ENCODE data around the gene DPM1. TPM values are rescaled to one million over a fixed set of nuclear protein-coding genes. Genes with fewer than 3 reads are reported as not detected.

Gene DPM1
- total RNA-seq, 1 donor from 2014 or later = 39.8 TPM

- TF ChIP-seq, protein P1, sequence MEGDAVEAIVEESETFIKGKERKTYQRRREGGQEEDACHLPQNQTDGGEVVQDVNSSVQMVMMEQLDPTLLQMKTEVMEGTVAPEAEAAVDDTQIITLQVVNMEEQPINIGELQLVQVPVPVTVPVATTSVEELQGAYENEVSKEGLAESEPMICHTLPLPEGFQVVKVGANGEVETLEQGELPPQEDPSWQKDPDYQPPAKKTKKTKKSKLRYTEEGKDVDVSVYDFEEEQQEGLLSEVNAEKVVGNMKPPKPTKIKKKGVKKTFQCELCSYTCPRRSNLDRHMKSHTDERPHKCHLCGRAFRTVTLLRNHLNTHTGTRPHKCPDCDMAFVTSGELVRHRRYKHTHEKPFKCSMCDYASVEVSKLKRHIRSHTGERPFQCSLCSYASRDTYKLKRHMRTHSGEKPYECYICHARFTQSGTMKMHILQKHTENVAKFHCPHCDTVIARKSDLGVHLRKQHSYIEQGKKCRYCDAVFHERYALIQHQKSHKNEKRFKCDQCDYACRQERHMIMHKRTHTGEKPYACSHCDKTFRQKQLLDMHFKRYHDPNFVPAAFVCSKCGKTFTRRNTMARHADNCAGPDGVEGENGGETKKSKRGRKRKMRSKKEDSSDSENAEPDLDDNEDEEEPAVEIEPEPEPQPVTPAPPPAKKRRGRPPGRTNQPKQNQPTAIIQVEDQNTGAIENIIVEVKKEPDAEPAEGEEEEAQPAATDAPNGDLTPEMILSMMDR (IDR thresholded peaks at IDR 0.05) = no peak
- no peak overlapping the region for H3K4me3 Mint-ChIP-seq
- DNase-seq (no peak), ATAC-seq (ENCODE audit: low read depth) (no peak)
- H3K4me1 Mint-ChIP-seq = peaks cover 3% of the 10 kb centered on the region
- H3K27ac Mint-ChIP-seq = no peak overlapping the region
- CTCF ChIA-PET = interaction anchor here (2.2 to 5.9 kb wide), 3 partner anchors 10 to 323 kb away, joined by 7 to 50 read pairs (median 31); partner anchors contain the start of gene BCAS4
- H3K36me3 Mint-ChIP-seq (ENCODE audit: low read depth) = no peaks in the 10 kb centered on the region
- intact Hi-C loops (cut with micrococcal nuclease) = loop anchor here (10.0 kb wide), 1 partner anchor 981 kb away; no protein-coding TSS in a partner anchor
- H3K9me3 Mint-ChIP-seq = no peaks in the 10 kb centered on the region
- POLR2A ChIA-PET = no interaction called here
- H3K27me3 Mint-ChIP-seq = peaks cover 35% of the 10 kb centered on the region
These were observed 25.0 kb upstream of the DPM1 start for GRCh38 chr20:50983321-50983720.

- H3K27me3 Mint-ChIP-seq = peaks cover 33% of the 10 kb centered on the region
- TF ChIP-seq, protein P1 (IDR thresholded peaks at IDR 0.05) = no peak
- CTCF ChIA-PET = interaction anchor here (1.2 to 5.9 kb wide), 7 partner anchors 8 to 642 kb away, joined by 3 to 50 read pairs (median 7); partner anchors contain the start of gene BCAS4
- H3K4me3 Mint-ChIP-seq = no peak overlapping the region
- no peak overlapping the region for H3K27ac Mint-ChIP-seq
- peaks cover 3% of the 10 kb centered on the region for H3K4me1 Mint-ChIP-seq
- ATAC-seq (ENCODE audit: low read depth) = no peak
- H3K36me3 Mint-ChIP-seq (ENCODE audit: low read depth) = no peaks in the 10 kb centered on the region
- intact Hi-C loops (cut with micrococcal nuclease) = loop anchor here (10.0 kb wide), 1 partner anchor 982 kb away; no protein-coding TSS in a partner anchor
- DNase-seq = no peak
- POLR2A ChIA-PET = interaction anchor here (0.7 to 2.0 kb wide), 3 partner anchors 24 to 192 kb away, joined by 3 to 8 read pairs (median 3); partner anchors contain the start of genes DPM1 and MOCS3
- no peaks in the 10 kb centered on the region for H3K9me3 Mint-ChIP-seq
These were observed 24.0 kb upstream of the DPM1 start for GRCh38 chr20:50982363-50982762.

DNA sequence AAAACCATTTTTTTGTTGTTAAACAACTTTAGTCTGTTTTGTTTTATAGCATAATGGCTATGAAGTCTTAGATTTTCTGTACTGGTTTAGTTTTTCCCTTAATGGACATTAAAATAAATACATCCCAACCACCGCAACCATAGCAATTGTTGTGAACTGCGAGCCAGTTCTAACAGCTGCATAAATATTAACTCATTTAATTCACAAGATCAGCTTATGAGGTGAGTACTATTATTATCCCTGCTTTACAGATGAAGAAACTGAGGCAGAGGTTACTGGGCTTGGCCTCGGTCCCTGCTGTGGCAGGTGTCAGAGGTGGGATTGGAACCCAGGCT is 23.3 kb upstream of the DPM1 start:
- CTCF ChIA-PET = interaction anchor here (1.2 to 5.9 kb wide), 10 partner anchors 8 to 642 kb away, joined by 3 to 50 read pairs (median 5); partner anchors contain the start of genes BCAS4, DPM1 and MOCS3
- no peak for DNase-seq
- Mint-ChIP-seq H3K4me1 (peaks cover 3% of the 10 kb centered on the region), H3K9me3 (no peaks in the 10 kb centered on the region), H3K27me3 (peaks cover 35% of the 10 kb centered on the region), H3K36me3 (ENCODE audit: low read depth) (no peaks in the 10 kb centered on the region), H3K4me3 (no peak overlapping the region), H3K27ac (no peak overlapping the region)
- ATAC-seq (ENCODE audit: low read depth) = no peak
- TF ChIP-seq, protein P1 (IDR thresholded peaks at IDR 0.05) = peak; percentile 6
- intact Hi-C loops (cut with micrococcal nuclease) = loop anchor here (1.0 to 10.0 kb wide), 2 partner anchors 191 to 983 kb away; no protein-coding TSS in a partner anchor
- POLR2A ChIA-PET = interaction anchor here (2.0 kb wide), 1 partner anchor 191 kb away, joined by 8 read pairs; no protein-coding TSS in a partner anchor

DNA sequence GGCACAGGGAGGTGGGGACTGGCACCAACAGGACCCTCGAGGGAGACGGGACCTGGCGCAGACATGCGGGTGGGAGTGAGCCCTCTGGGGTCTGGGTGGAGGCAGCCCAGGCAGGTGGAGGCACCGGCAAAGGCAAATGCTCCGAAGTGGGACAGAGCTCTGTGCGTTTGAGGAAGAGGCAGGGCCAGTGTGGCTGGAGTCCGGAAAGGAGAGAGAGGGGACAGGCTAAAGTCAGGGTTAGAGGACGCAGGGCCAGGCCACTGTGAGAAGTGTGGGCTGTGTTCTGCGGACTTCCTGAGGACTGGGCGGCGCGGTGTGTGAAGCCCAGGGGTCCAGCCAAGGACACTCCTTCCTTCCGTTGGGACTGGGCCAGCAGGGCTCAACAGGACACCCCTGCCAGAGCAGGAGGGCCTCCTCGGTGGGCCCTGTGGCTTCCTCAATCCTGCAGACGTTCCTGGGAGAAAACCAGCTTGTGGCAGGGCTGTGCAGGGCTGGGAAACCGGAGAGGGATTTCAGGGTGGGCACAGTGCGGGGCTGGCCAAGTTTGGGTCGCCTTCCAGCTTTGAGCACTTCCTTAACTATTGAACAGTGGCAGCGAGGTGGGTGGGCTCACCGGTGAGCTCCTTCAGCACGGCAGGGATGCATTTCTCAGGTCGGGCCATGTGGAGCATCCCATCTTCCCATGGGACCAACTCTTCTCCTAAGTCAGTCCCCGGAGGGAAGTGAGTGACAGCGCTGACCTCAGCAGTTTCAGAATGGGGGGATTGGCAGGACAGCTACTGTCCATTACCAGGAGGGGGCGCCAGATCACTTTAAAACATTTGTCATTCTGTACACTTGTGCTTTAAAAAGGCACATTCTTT is 22.8 kb upstream of the DPM1 start:
- ChIA-PET CTCF (interaction anchor here (1.2 to 5.9 kb wide), 10 partner anchors 9 to 643 kb away, joined by 3 to 50 read pairs (median 5); partner anchors contain the start of genes BCAS4, DPM1 and MOCS3), POLR2A (interaction anchor here (2.0 kb wide), 1 partner anchor 190 kb away, joined by 8 read pairs; no protein-coding TSS in a partner anchor)
- Mint-ChIP-seq H3K9me3 (no peaks in the 10 kb centered on the region), H3K4me3 (no peak overlapping the region), H3K36me3 (ENCODE audit: low read depth) (no peaks in the 10 kb centered on the region), H3K4me1 (peaks cover 3% of the 10 kb centered on the region), H3K27ac (no peak overlapping the region), H3K27me3 (peaks cover 31% of the 10 kb centered on the region)
- ATAC-seq (ENCODE audit: low read depth) (peak; percentile 84), DNase-seq (peak; percentile 37)
- intact Hi-C loops (cut with micrococcal nuclease) = loop anchor here (1.0 to 10.0 kb wide), 2 partner anchors 191 to 984 kb away; no protein-coding TSS in a partner anchor
- TF ChIP-seq, protein P1 (IDR thresholded peaks at IDR 0.05) = peak; percentile 89

All from activated B cell treated with CpG ODN at 0.5 μM for 24 hours (primary cell).